Left colon (tissue), 2 donors: ENCODE measurements around the gene PRDM16. TPM values are rescaled to one million over a fixed set of nuclear protein-coding genes. Genes with fewer than 3 reads are reported as not detected.

Experiments used
- ATAC-seq: fragments of 200-7000 bp; cut with Tn5 transposase; one replicate; pipeline ENCODE4 v1.9.1; 2020; ENCODE audit warnings: mild to moderate bottlenecking, moderate library complexity
- DNase-seq, 2 donors: peaks; one replicate each; pipeline ENCODE4 v3.0.0-alpha.2; 2020
- intact Hi-C, 2 donors: fragments of 100-400 bp; cut with DNase I in 1 of 2; cut with micrococcal nuclease in 1 of 2; formaldehyde crosslinking; loops; one replicate each; pipeline versions ENCODE4 v1.11.2 to v1.14.0; 2022; cut with DNase I, micrococcal nuclease
- total RNA-seq, 2 donors: library from RNA; stranded (reverse); fragmentation: NEBNext Ultra II Directional; extraction: Animal tissue kit (Norgen Biotek cat#: 25700); gene quantifications; one replicate each; pipeline ENCODE4 v1.2.1, GENCODE V29; 2021
- donor health status: DM: no; HTN: no; CAD: no.
- donor health status: DM: yes; HTN: yes; CAD: no.

The PRDM16 gene
- total RNA-seq, 2 donors from 2014 or later, result 1.1 to 1.2 TPM

- DNase-seq (peak; percentile 58 to 71), ATAC-seq (no peak)
- intact Hi-C loops, result no loop called here
Observed at GRCh38 chr1:3457910-3458883, 389.2 kb downstream of the PRDM16 start.

- DNase-seq (peak; percentile 41 to 49), ATAC-seq (peak; percentile 28)
- intact Hi-C loops, result no loop called here
Observed at GRCh38 chr1:3459051-3459908, 390.3 kb downstream of the PRDM16 start.

- DNase-seq, result peak; percentile 88 to 95
- ATAC-seq, result peak; percentile 79
- intact Hi-C loops, result no loop called here
Observed at GRCh38 chr1:3459940-3460671, 391.1 kb downstream of the PRDM16 start.

GRCh38 chr1:3460672-3461131, 391.7 kb downstream of the PRDM16 start:
- ATAC-seq, result peak; percentile 41
- DNase-seq, result peak in 1 of 2 donors; percentile 24
- intact Hi-C loops, result no loop called here

GRCh38 chr1:3461238-3461933, 392.4 kb downstream of the PRDM16 start:
- intact Hi-C loops, result no loop called here
- DNase-seq, result peak; percentile 13 to 26
- no peak for ATAC-seq

GRCh38 chr1:3461934-3462275, 392.9 kb downstream of the PRDM16 start:
- DNase-seq (peak in 1 of 2 donors; percentile 24), ATAC-seq (no peak)
- intact Hi-C loops, result no loop called here

GRCh38 chr1:3462356-3463012, 393.5 kb downstream of the PRDM16 start:
- ATAC-seq, result no peak
- DNase-seq, result peak; percentile 6 to 24
- intact Hi-C loops, result no loop called here

- intact Hi-C loops, result no loop called here
- ATAC-seq (no peak), DNase-seq (no peak)
Observed at GRCh38 chr1:3463013-3463385, 394.0 kb downstream of the PRDM16 start.

- ATAC-seq (no peak), DNase-seq (peak; percentile 2 to 25)
- intact Hi-C loops, result no loop called here
Observed at GRCh38 chr1:3463408-3463863, 394.4 kb downstream of the PRDM16 start.

GRCh38 chr1:3463891-3464648, 395.1 kb downstream of the PRDM16 start:
- ATAC-seq, result no peak

GRCh38 chr1:3464649-3465025, 395.6 kb downstream of the PRDM16 start:
- no peak for ATAC-seq
- DNase-seq, result no peak

More at GRCh38 chr1:3463891-3464648, 395.1 kb downstream of the PRDM16 start:
- intact Hi-C loops, result no loop called here
- no peak for DNase-seq

GRCh38 chr1:3465091-3465934, 396.3 kb downstream of the PRDM16 start:
- intact Hi-C loops, result no loop called here
- ATAC-seq (no peak), DNase-seq (no peak)

More at GRCh38 chr1:3464649-3465025, 395.6 kb downstream of the PRDM16 start:
- intact Hi-C loops, result no loop called here

GRCh38 chr1:3465935-3466321, 396.9 kb downstream of the PRDM16 start:
- peak in 1 of 2 donors; percentile 22 for DNase-seq
- no peak for ATAC-seq
- intact Hi-C loops, result no loop called here

GRCh38 chr1:3466366-3467075, 397.5 kb downstream of the PRDM16 start:
- intact Hi-C loops, result no loop called here
- ATAC-seq (no peak), DNase-seq (no peak)
